NCI-H446 (cell line): ENCODE measurements around the gene UBE3B.
"Not testable (repeated sequence)": the region's sequence is repeated elsewhere in the genome, so short reads cannot be mapped to it uniquely, and the experiment has no call there.

Experiments used
- DNase-seq, 2 experiments: peaks; one replicate each; lab custom pipeline; 2025; lab: John Stamatoyannopoulos, UW

UBE3B gene

DNA sequence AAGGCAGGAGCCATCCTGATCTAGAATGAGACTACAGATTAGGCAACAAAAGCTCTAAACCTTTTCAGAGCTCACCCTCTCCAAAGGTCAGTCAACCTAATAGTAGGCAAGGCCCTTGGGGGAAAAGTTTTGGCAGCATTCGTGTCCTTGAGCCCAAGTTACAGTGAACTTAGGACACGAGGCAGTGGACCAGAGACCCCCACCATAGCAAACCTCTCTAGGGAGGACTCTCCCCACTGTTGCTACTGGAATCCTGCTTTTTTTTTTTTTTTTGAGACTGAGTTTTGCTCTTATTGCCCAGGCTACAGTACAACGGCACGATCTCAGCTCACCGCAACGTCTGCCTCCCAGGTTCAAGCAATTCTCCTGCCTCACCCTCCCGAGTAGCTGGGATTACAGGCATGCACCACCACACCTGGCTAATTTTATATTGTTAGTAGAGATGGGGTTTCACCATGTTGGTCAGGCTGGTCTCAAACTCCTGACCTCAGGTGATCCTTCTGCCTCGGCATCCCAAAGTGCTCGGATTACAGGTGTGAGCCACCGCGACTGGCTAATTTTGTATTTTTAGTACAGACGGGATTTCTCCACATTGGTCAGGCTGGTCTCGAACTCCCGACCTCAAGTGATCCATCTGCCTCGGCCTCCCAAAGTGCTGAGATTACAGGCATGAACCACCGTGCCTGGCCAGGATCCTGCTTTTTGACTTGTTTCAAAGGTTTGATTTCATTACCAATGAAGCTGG lies 3.7 kb upstream of the UBE3B start:
- DNase-seq, result not testable (repeated sequence)

DNA sequence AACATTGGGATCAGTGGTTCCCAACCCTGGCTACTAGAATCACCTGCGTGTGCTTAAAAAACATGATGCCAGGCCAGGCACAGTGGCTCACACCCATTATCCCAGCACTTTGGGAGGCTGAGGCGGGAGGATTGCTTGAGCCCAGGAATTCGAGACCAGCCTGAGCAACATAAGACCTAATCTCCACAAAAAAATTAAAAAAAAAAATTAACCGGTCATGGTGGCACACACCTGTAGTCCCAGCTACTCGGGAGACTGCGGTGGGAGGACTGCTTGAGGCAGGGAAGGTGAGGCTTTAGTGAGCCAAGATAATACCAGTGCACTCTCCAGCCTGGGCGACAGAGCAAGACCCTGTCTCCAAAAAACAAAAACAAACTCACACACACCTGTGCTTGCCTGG lies 2.3 kb upstream of the UBE3B start:
- DNase-seq, result no peak

DNA sequence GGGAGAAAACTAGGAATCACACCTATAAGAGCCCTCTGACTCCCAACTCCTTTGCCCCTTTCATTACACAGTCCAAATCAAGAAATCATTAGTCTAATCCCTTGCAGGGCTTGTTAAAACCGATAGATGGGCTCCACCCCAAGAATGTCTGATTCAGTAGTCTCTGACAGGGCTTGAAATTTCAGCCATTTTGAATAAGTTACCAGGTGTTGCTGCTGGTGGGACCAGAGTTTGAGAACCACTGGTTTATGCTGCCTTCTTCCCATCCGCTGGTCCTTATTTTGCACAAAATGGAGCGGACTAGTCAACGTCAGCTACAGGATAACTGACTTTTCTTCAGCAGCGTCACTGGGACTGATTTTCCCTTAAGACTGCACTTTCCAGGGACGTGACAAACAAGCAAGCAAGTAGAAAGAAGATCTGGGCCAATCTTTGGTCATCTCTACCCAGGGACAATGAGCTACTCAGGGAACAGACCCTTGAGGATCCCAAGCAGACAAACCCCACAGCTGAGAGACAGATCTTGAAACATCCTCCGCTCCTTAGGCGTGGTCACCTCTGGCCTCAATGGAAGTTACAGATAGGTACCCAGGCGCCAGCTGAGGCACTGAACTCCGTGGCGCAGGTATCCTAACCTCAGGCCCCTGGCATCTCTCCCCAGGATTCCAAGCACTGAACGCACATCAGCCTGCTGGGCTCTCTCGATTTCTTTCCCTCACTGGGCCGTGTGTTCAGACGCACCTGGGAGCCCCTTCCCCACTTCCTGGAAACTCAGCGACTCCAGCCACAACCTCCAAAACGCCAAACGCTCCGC lies 1.2 kb upstream of the UBE3B start:
- DNase-seq, result no peak

DNA sequence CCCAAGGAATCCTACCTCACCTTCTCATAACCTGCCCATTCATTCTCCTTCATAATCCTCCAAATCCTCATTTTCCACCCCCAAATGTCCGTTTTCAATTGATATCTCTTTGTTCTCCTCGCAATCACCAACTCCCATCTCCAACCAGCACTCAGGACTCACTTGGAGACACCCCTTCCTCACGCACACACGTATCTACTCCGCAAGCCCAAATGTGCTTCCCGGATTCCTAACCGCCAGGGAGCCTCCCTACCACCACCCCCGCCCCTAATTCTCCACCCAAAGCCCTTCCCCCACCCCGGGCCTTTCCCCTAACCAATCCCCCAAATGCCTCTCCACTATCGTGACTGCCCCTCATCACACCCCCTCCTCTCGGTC lies 638 bp upstream of the UBE3B start:
- no peak for DNase-seq

DNA sequence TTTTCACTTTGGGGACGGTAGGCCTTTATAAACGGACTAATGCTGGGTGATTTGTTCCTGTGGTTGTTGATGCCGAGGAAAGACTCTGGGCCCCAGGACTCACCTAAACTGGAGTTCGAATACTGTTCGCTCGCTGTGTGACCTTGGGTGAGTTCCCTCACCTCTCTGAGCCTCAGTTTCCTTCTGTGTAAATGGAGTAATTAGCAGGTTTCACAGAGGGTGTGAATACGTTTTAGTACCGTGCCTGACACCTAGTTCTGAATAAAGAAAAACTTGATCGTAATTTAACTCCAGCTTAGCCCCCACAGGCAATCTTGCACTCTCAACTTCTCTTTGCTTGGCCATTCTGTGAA lies 505 bp downstream of the UBE3B start:
- DNase-seq, result no peak

DNA sequence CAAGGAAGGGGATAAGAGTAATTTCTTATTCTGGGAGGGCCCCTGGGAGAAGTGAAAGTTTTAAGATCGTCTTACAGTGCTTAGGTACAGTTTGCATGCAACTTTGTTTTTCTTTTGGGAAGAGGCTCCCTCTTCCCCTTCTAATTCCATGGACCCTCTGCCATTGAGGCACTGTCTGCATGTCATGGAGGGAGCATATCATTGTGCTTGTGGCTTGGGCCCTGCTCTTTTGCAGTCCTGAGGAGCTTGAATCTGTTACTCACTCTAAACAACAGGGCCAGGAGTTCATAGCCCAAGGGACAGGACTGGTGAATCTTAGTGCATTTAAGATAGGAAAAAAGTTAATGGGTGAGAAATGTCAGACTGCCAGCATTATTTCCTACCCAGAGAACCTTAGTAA lies 2.3 kb downstream of the UBE3B start:
- DNase-seq, result no peak

DNA sequence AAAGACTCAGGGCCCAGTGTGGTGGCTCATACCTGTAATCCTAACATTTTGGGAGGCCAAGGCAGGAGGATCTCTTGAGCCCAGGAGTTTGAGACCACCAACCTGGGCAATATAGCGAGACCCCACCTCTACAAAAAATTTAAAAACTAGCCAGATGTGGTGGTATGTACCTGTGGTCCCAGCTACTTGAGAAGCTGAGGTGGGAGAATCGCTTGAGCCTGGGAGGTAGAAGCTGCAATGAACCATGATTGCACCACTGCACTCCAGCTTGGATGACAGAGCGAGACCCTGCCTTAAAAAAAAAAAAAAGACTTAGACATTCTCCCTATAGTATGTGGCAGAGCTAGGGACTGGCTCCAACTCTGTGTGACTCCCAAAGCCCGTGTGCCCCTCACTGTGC lies 2.9 kb downstream of the UBE3B start:
- no peak for DNase-seq

DNA sequence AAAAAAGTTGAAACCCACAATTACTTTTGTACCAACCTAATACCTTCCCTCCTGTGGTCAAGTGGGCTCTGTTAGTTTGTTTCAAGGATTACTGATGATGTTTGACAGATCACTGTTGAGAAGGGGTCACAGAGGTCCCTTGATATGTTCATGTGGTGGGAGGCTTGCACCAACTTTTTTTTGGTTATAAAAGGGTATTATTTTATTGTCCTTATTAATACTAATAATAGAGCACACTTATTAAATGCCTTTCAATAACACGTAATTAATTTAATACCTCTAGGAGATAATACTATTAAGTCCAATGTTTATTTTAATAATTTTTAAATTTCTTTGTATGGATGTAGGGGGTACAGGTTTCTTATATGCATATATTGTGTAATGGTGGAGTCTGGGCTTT lies 4.4 kb downstream of the UBE3B start:
- DNase-seq, result no peak

DNA sequence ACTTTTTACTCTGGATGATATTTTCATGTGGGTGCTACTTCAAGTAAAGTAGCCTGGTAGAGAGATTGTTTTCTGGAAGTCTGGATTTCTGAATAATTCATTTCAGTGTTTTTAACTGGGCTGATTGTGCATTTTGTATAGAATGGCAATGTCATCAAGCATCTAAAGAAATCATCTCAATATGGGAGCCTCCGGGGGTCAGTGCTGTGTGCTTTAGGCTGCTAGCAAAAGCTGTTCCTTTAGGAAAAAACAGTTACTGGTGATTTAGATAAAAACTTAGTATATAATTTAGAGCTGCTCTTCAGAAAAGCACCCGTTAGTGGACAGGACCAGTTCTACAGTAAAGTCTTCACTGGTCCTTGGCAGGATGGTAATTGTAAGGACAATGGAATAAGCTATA lies 5.1 kb downstream of the UBE3B start:
- no peak for DNase-seq

DNA sequence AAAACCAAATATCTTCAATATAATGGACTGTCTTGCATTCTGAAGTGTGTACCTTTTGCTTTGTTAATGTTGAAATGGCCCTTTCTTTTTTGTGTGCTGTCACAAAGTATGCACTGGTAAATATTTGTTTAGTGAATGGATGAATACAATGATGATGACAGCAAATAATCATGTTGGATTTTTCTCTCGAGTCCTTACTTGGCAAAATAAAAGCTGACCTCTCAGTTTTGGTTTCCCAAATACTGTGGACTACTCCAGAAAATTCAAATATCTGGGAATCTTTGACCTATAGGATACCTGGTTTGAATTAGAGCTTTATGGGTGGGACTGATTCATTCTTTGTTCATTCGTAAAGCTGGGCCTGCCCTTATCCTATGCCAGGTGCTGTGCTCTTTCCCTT lies 5.5 kb downstream of the UBE3B start:
- DNase-seq, result no peak

DNA sequence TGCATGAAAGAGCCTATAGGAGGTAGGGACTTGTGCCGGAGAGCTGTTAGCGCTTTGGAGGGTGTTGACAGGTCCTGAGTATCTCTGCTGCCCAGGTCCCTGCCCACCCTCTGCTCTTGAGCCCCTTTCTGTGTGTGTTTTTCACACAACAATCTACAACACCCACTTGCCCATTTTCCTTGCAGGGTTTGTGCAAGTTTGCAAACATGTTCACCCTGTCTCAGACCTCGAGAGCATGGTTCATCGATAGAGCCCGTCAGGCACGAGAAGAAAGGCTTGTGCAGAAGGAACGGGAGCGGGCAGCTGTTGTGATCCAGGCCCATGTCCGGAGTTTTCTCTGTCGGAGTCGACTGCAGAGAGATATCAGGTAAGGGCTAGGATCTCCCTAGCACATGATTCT lies 5.9 kb downstream of the UBE3B start:
- no peak for DNase-seq

DNA sequence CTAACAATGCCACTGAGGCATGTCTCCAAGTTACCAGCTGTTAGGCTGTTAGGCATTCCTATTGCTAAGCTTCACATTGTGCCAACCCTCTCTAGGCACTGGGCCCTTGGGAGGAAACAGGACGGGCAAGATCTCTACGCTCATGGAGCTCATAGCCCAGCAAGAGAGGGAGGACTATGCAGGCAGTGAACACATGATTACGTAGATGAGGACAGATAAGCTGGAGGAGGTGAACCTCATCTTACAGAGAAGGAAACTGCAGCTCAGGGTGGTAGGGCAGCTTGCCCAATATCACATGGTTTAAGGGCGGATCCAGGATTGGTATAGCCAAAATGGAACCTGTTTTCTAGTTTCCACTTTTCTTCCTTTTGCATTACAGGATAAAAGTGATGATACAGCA lies 7.8 kb downstream of the UBE3B start:
- no peak for DNase-seq

DNA sequence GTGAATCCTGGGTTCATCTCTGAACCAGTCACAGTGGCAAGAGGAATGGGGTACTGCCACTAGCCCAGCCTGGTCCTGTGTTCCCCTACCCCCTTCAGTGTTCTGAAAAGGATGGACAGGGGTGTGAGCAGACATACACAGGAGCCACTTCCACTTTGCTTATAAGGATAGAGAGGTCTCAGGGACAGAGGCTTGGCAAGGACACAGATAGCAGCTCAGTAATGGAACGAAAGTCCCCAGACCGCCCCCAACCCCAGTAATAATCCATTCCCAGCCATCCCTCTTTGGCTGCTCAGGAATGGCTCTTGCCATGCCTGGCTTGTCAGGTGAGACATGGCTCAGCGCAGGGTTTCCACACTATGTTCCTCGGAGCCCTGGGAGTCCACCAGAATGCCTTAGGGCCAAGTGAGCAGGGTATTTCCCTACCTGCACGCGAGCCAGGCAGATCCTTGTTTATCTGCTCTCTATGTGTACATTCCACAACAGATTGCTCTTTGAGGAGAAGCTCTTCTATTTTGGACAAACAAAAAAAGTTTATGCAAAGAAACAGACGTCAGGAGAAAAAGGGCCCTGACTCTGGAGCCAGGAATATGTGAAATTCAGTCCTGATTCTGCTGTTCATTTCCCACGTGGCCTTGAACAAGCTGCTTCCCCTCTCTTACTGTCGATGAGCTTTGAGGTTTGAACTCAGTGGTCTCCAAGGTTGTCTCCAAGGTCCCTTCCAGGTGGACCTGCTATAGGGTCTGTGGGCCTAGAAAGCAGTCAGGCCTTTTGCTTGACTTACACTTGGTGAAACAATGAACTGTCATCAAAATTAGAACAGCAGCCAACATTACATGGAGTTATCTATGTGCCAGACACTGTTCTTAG lies 10.0 kb downstream of the UBE3B start:
- no peak for DNase-seq

DNA sequence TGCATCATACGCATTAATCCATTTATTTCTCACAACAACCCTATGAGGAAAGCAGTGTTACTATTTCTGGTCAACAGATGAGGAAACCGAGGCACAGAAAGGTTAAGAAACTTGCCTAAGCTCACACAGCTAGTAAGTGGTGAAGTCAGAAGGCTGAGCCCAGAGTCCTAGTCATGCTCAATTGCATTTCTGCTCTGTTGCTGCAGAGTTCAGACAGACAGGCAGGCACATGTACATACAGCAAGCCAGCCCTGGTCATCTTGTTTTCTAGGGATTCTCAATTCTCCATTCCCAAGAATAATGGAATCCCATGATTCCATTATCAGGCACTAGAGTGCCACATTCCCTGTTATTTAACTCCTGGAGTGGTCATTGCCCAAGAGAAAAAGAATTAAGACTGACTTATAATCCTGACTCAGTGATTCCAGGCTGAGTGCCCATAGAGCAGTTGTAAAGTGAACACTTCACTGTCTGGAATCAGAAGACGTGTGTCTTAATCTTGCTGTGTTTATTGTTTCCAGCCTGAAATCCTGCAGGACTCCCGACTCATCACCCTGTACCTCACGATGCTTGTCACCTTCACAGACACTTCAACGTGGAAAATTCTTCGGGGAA lies 10.7 kb downstream of the UBE3B start:
- DNase-seq, result no peak

DNA sequence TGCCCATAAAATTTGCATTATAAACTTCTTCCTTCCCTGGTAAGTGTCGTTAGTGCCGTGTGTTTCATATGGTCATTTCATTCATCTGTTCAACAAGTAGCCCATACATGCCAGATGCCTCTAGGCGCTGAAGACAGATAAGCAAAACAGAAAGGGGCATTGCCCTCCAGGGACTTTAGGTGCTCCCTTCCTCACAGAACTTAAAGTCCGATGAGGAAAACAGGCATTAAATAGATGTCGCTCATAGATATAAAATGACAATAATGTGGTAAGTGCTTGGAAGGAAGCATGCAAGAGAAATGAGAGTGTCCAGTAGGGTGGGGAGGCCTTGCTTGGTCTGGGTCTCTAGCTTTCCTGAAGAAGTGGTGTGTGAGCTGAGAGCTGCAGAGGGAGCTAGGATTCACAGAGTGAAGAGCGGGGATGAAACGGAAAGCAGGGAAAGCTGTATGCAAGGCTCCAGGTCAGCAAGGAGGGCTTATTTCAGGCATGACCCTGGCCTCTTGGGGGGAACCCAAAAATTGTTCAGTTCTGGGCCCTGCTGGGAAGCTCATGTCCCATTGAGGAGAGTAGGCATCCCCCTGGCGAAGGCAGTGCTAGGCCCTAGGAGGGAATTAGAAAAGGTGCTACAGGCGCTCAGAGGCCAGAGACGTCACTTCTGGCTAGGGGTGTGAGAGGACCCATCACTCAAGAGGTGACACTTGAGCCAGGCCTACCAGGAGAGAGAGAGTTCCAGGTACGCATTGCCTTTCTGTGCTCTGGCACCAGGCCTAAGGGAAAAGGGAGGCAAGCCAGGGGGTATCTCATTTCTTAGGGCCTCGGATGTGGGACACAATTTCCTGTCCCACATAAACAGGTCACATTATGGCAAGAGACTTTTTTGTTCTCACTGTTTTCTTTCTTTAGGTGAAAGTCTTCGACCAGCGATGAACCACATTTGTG lies 11.9 kb downstream of the UBE3B start:
- DNase-seq, result no peak

DNA sequence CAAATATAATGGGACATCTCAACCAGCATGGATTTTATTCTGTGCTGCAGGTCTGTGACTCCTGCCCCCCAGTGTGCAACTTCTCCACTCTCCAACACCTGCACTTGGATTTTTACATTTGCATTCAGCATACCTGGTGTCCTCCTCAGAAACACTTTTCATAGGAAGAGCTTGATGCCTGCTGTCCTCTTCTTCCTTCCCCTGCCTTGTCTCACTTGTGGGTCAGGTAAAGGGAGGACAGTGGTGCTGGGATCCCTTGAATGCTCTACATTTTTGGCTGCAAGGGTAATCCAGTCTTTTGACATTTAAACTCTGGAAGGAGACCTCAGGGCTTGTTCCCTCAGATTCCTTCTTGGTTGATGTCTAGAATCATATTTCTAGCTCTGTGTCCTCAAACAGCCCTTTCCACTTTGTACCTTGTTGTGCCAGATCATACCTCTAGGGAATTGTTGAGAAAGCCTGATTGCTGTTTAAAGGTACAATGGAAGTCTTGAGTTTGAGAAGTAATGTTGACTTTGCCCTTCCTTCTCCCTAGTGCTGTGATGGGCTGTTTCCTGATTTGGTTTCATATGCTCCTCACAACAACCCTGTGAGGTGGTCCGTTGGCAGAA lies 12.6 kb downstream of the UBE3B start:
- DNase-seq, result no peak

DNA sequence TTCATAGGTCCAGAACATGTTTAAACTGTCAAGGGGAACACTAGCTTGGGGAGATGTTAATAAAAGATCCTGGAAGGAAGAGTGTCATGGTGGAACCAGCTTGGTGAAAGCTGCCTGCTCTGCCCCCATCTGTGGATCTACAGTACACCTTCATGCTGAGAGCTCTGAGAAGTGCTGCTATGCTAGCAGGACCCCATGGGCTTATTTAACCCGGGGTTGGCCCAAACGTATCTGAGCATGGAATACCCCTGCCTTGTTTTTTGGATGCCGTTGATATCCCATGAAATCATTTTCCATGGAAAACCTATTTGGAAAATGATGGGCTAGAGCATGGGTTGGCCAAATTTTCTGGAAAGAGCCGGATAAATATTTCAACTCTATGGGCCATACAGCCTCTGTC lies 14.2 kb downstream of the UBE3B start:
- DNase-seq, result no peak

DNA sequence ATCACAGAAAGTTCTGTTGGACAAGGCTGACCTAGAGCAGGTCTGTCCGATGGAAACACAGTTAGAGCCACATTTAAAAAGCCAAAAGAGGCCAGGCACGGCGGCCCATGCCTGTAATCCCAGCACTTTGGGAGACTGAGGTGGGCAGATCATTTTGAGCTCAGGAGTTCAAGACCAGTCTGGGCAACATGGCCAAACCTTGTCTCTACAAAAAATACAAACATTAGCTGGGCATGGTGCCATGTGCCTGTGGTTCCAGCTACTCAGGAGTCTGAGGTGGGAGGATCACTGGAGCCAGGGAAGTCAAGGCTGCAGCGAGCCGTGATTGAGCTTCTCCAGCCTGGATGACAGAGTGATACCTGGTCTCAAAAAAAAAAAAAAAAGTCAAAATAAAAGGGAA lies 14.9 kb downstream of the UBE3B start:
- no peak for DNase-seq

DNA sequence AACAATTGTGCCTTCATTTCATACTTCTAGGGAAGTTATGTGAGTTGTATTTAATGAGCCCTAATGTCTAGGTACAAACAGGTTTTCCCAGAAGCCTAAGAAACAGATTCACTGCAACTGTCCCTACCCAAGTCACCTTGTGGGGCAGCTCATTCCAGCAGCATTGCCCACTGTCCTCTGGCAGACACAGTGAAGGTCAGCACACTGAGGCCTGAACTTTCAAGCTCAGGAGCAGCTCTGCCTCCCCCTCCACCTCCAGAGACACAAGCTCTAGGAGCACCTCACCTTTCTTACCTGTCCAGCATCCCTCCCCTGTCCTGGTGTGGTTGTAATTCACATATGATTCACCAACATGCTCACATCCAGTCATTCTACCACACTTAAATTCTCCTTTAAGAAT lies 15.7 kb downstream of the UBE3B start:
- no peak for DNase-seq

DNA sequence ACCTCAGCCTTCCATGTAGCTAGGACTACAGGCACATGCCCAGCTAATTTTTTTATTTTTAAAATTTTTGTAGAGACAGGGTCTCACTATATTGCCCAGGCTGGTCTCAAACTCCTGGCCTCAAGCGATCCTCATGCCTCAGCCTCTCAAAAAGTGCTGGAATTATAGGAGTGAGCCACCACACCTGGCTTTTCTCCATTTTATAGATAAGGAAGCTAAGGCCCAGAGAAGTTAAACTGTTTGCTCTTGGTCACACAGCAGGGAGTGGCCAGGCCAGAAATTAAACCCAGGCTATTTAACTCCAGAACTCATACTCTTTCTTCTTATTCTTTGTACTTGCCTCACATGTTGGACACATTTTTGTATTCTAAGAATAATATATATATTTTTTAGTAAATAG lies 16.5 kb downstream of the UBE3B start:
- DNase-seq, result no peak

DNA sequence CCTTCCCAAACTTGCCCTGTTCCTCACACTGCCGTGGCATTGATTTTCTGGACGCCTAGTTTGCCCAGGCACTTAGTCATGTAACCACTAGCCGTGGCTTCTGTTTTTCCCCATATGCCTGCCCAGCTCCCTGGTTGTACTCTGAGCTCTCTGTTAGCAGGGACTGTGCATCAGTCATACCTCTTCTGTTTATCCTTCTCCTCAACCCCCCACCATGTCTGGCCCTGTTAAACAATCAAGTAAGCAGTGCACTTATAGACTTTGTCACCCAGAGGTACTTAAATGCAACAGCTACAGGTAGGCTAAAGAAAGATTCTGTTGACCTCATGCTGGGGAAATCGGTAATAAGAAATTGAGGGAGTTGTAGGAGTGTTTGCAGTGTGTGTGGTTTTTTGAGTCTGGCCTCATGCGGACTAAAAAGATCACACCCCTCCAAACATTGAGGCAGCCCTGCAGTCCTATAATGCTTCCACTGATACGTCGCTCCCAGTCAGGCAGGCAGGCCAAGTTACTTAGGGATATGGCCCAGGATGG lies 17.0 kb downstream of the UBE3B start:
- no peak for DNase-seq
